ENCODE data around the gene NTM. TPM values are rescaled to one million over a fixed set of nuclear protein-coding genes. Genes with fewer than 3 reads are reported as not detected.
"Not testable (repeated sequence)": the region's sequence is repeated elsewhere in the genome, so short reads cannot be mapped to it uniquely, and the experiment has no call there.

NTM gene
- total and polyA plus RNA-seq, 2 donors: 3.8 to 27.8 TPM

GRCh38 chr11:132068556-132068955, 698.1 kb downstream of the NTM start:
- Histone ChIP-seq H3K4me3 (ENCODE audit: low read depth, low read length) (no peak overlapping the region), H3K36me3 (ENCODE audit: insufficient read depth) (no peaks in the 10 kb centered on the region), H3K4me1 (ENCODE audit: insufficient read depth) (peaks cover 1% of the 10 kb centered on the region), H3K27ac (ENCODE audit: low read depth) (no peak overlapping the region)
- DNase-seq (ENCODE audit: extremely low spot score): no peak

GRCh38 chr11:132069593-132069992, 699.2 kb downstream of the NTM start:
- not testable (repeated sequence) for H3K4me3 ChIP-seq (ENCODE audit: low read depth, low read length); H3K4me1 ChIP-seq (ENCODE audit: insufficient read depth); H3K36me3 ChIP-seq (ENCODE audit: insufficient read depth); DNase-seq (ENCODE audit: extremely low spot score); H3K27ac ChIP-seq (ENCODE audit: low read depth)
- WGBS: 97% methylated on average over 15 of the region's 15 CpGs

DNA sequence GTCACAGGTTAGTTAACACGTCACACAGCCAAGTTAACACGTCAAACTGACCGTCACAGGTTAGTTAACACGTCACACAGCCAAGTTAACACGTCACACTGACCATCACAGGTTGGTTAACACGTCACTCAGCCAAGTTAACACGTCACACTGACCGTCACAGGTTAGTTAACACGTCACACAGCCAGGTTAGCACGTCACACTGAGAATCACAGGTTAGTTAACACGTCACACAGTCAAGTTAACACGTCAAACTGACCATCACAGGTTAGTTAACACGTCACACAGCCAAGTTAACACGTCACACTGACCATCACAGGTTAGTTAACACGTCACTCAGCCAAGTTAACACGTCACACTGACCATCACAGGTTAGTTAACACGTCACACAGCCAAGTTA, 700.5 kb downstream of the NTM start:
- WGBS: 97% methylated on average over 15 of the region's 17 CpGs
- not testable (repeated sequence) for DNase-seq (ENCODE audit: extremely low spot score); H3K27ac ChIP-seq (ENCODE audit: low read depth); H3K36me3 ChIP-seq (ENCODE audit: insufficient read depth); H3K4me3 ChIP-seq (ENCODE audit: low read depth, low read length); H3K4me1 ChIP-seq (ENCODE audit: insufficient read depth)

- Histone ChIP-seq H3K27ac (ENCODE audit: low read depth) (no peak overlapping the region), H3K36me3 (ENCODE audit: insufficient read depth) (no peaks in the 10 kb centered on the region), H3K4me3 (ENCODE audit: low read depth, low read length) (no peak overlapping the region), H3K4me1 (ENCODE audit: insufficient read depth) (peaks cover 2% of the 10 kb centered on the region)
- 28% methylated on average over 6 of the region's 6 CpGs for WGBS
- no peak for DNase-seq (ENCODE audit: extremely low spot score)
Measured at GRCh38 chr11:132072044-132072857, 701.8 kb downstream of the NTM start.

- Histone ChIP-seq H3K4me1 (ENCODE audit: insufficient read depth) (peaks cover 2% of the 10 kb centered on the region), H3K4me3 (ENCODE audit: low read depth, low read length) (no peak overlapping the region), H3K36me3 (ENCODE audit: insufficient read depth) (no peaks in the 10 kb centered on the region), H3K27ac (ENCODE audit: low read depth) (no peak overlapping the region)
- 42% methylated on average over 3 of the region's 3 CpGs for WGBS
- no peak for DNase-seq (ENCODE audit: extremely low spot score)
Measured at GRCh38 chr11:132072858-132073211, 702.4 kb downstream of the NTM start.

DNA sequence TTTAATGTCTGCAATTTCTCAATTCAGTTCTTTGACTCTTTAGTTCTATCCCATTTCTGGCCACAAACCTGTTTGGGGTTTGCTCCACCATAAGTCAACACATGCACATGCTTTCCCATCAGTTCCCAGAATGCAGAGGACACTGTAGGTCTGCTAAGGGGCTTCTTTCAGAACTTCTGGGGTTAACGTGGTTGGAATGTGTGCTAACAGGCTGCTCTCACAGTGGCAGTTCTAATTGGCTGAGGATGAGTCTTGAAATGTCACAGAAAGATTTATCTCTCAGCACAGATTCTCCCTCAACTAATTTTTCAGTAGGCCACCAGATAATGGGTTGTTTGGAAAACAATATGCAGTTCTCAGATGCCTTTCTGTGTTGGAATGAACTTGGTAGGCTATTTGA, 703.4 kb downstream of the NTM start:
- Histone ChIP-seq H3K4me3 (ENCODE audit: low read depth, low read length) (no peak overlapping the region), H3K27ac (ENCODE audit: low read depth) (no peak overlapping the region), H3K4me1 (ENCODE audit: insufficient read depth) (peaks cover 2% of the 10 kb centered on the region), H3K36me3 (ENCODE audit: insufficient read depth) (no peaks in the 10 kb centered on the region)
- WGBS: 64% methylated on average over 1 of the region's 1 CpG
- no peak for DNase-seq (ENCODE audit: extremely low spot score)

GRCh38 chr11:132075447-132075846, 705.0 kb downstream of the NTM start:
- H3K4me3 ChIP-seq (ENCODE audit: low read depth, low read length): no peak overlapping the region
- 24% methylated on average over 1 of the region's 1 CpG for WGBS
- no peaks in the 10 kb centered on the region for H3K36me3 ChIP-seq (ENCODE audit: insufficient read depth)
- H3K4me1 ChIP-seq (ENCODE audit: insufficient read depth): peaks cover 2% of the 10 kb centered on the region
- DNase-seq (ENCODE audit: extremely low spot score): no peak
- H3K27ac ChIP-seq (ENCODE audit: low read depth): no peak overlapping the region

DNA sequence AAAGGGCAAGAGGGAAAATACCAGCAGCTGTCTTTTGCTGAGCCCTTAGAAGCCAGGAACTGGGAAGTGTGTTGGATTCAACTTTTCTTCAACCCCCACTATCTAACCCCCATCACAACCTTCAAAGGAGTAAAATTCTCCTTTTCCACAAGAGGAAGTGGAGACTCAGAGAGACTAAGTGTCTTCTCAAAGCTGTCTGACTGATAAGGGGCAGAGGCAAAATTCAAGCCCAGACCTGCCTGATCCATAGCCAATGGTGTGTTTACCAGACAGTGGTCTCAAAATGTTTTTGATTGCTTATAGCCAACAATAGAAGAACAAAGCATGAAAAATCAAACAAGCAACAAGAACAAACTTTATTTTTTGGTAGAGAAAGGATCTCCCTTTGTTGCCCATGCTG, 707.0 kb downstream of the NTM start:
- no peak for DNase-seq (ENCODE audit: extremely low spot score)
- no peak overlapping the region for H3K4me3 ChIP-seq (ENCODE audit: low read depth, low read length)
- peaks cover 2% of the 10 kb centered on the region for H3K4me1 ChIP-seq (ENCODE audit: insufficient read depth)
- H3K36me3 ChIP-seq (ENCODE audit: insufficient read depth): no peaks in the 10 kb centered on the region
- no peak overlapping the region for H3K27ac ChIP-seq (ENCODE audit: low read depth)

DNA sequence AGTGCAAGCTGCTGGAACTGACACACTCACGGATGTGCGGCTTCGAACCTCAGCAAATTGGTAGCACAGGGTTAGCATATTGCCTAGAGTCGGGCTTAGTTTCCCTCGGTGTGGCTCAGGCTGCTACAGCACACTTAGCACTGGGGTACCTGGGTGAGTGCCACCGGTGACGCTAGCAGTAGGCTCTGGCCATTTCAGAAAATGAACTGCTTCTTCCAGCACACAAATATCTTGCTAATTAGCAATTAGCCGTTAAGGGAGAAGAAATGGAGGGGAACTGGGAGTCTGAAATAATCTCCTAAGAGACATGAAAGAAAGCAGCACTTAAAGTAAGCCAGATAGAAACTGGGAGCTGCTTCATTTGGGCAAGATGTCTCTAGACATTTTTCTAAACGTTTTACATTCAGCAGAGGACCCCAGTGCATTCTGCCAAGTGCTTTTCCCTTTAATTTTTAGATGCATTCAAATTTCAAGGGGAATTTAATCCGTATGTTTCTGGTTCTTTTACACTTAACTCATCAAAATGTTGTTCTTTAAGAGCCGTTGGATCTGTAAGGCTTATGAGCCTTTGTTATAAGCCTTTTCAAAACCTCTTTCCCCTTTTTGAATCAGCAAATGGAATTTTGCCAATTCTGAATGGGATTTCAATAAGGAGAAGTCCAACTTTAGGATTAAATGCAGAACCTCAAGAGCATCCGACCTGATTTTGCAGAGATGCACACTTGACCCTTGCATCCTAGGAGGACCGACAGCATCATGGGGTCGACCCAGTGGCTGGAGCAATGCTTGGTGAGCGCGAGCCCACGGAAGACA, 708.1 kb downstream of the NTM start:
- no peak overlapping the region for H3K27ac ChIP-seq (ENCODE audit: low read depth)
- no peak overlapping the region for H3K4me3 ChIP-seq (ENCODE audit: low read depth, low read length)
- peaks cover 1% of the 10 kb centered on the region for H3K4me1 ChIP-seq (ENCODE audit: insufficient read depth)
- DNase-seq (ENCODE audit: extremely low spot score): no peak
- H3K36me3 ChIP-seq (ENCODE audit: insufficient read depth): no peaks in the 10 kb centered on the region
- 66% methylated on average over 17 of the region's 17 CpGs for WGBS

- WGBS: 48% methylated on average over 1 of the region's 1 CpG
- H3K4me3 ChIP-seq (ENCODE audit: low read depth, low read length): no peak overlapping the region
- no peaks in the 10 kb centered on the region for H3K4me1 ChIP-seq (ENCODE audit: insufficient read depth)
- no peak for DNase-seq (ENCODE audit: extremely low spot score)
- H3K27ac ChIP-seq (ENCODE audit: low read depth): no peak overlapping the region
- no peaks in the 10 kb centered on the region for H3K36me3 ChIP-seq (ENCODE audit: insufficient read depth)
Measured at GRCh38 chr11:132080127-132080526, 709.7 kb downstream of the NTM start.

DNA sequence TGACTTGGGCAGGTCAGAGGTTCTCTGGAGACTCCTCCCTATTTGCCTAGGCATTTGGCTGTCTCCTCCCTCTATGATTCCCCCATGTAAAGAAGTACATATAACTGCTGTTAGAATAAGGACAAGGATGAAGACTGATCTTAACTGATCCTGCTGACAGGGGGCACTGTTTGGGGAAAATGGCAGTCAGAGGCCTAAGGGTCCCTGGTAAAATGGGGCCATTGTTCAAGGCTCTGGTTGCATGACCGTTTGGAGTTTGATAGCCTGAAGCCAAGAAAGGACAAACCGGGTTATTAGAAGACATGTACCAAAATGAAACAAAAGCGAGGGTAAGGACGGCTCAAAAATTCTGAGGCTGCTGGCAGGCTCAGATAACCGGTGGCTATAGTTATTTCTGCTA, 712.2 kb downstream of the NTM start:
- no peak for DNase-seq (ENCODE audit: extremely low spot score)
- Histone ChIP-seq H3K27ac (ENCODE audit: low read depth) (no peak overlapping the region), H3K36me3 (ENCODE audit: insufficient read depth) (no peaks in the 10 kb centered on the region), H3K4me3 (ENCODE audit: low read depth, low read length) (no peak overlapping the region), H3K4me1 (ENCODE audit: insufficient read depth) (no peaks in the 10 kb centered on the region)
- 85% methylated on average over 5 of the region's 5 CpGs for WGBS

GRCh38 chr11:132084433-132084832, 714.0 kb downstream of the NTM start:
- Histone ChIP-seq H3K36me3 (ENCODE audit: insufficient read depth) (no peaks in the 10 kb centered on the region), H3K27ac (ENCODE audit: low read depth) (no peak overlapping the region), H3K4me1 (ENCODE audit: insufficient read depth) (no peaks in the 10 kb centered on the region), H3K4me3 (ENCODE audit: low read depth, low read length) (no peak overlapping the region)
- DNase-seq (ENCODE audit: extremely low spot score): no peak

GRCh38 chr11:132087148-132087547, 716.7 kb downstream of the NTM start:
- WGBS: 90% methylated on average over 1 of the region's 1 CpG
- DNase-seq (ENCODE audit: extremely low spot score): no peak
- H3K4me1 ChIP-seq (ENCODE audit: insufficient read depth): no peaks in the 10 kb centered on the region
- no peak overlapping the region for H3K27ac ChIP-seq (ENCODE audit: low read depth)
- H3K36me3 ChIP-seq (ENCODE audit: insufficient read depth): no peaks in the 10 kb centered on the region
- no peak overlapping the region for H3K4me3 ChIP-seq (ENCODE audit: low read depth, low read length)

DNA sequence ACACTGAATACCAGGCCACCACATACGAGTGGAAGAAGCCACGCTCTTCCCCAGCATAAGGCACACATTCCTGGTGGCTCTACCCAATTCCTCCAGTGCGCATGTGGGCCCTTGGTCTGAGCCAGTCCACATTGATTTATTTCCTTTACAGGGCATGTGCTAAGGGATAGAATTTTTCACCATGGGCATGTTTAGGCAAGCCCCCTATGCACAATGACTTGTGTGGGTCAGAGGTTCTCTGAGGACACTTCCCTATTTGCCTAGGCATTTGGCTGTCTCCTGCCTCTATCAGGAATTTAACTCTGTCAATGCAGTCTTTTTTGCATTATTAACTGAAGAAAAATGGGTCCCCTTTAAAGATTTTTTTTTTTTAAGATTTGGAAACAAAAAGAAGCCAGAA, 718.1 kb downstream of the NTM start:
- 91% methylated on average over 3 of the region's 3 CpGs for WGBS
- no peak overlapping the region for H3K27ac ChIP-seq (ENCODE audit: low read depth)

More for the DNA sequence above, 718.1 kb downstream of the NTM start:
- no peak for DNase-seq (ENCODE audit: extremely low spot score)
- Histone ChIP-seq H3K4me3 (ENCODE audit: low read depth, low read length) (no peak overlapping the region), H3K36me3 (ENCODE audit: insufficient read depth) (no peaks in the 10 kb centered on the region), H3K4me1 (ENCODE audit: insufficient read depth) (no peaks in the 10 kb centered on the region)
